ENCODE results near the gene WDPCP. TPM values are rescaled to one million over a fixed set of nuclear protein-coding genes. Genes with fewer than 3 reads are reported as not detected.

The WDPCP gene
- polyA plus RNA-seq, 1 donor from 2014 or later, result 8.9 TPM

GRCh38 chr2:63587814-63588384 is 378 bp downstream of the WDPCP start:
- H3K9ac ChIP-seq (ENCODE audit: low read length), result peak overlapping the region; percentile 93
- no peaks in the 10 kb centered on the region for H4K20me1 ChIP-seq (ENCODE audit: insufficient read depth)
- no peaks in the 10 kb centered on the region for H3F3A ChIP-seq (ENCODE audit: insufficient read depth, low read length, poor library complexity, severe bottlenecking)
- H3K27ac ChIP-seq (ENCODE audit: low read length), result peak overlapping the region; percentile 96
- H3K36me3 ChIP-seq (ENCODE audit: insufficient read depth, low read length), result no peaks in the 10 kb centered on the region
- peak overlapping the region; percentile 69 for H2AFZ ChIP-seq (ENCODE audit: low read depth, low read length)
- no peaks in the 10 kb centered on the region for H3K9me3 ChIP-seq (ENCODE audit: low read length)
- peak overlapping the region; percentile 94 for H3K4me3 ChIP-seq (ENCODE audit: low read length)
- H3K79me2 ChIP-seq (replicated peaks; ENCODE audit: insufficient read depth, low read length), result peaks cover 41% of the 10 kb centered on the region
- no peaks in the 10 kb centered on the region for H3K27me3 ChIP-seq (ENCODE audit: insufficient read depth, low read depth, low read length)
- H3K4me2 ChIP-seq (ENCODE audit: low read length), result peak overlapping the region; percentile 83
- no peaks in the 10 kb centered on the region for H3K9me2 ChIP-seq (ENCODE audit: insufficient read depth, low read length)
- TF ChIP-seq EP300 (conservative IDR thresholded peaks at IDR 0.05; ENCODE audit: poor library complexity, severe bottlenecking) (no peak), RAD21 (conservative IDR thresholded peaks at IDR 0.05) (peak; percentile 44)

- TF ChIP-seq TAF1 (IDR thresholded peaks at IDR 0.05; ENCODE audit: low read depth) (no peak), POLR2AphosphoS5 (IDR thresholded peaks at IDR 0.05) (no peak), SMC3 (conservative IDR thresholded peaks at IDR 0.05; ENCODE audit: poor library complexity) (no peak), CTCF (IDR thresholded peaks at IDR 0.05; ENCODE audit: poor library complexity, severe bottlenecking) (no peak), MXI1 (conservative IDR thresholded peaks at IDR 0.05; ENCODE audit: poor library complexity, severe bottlenecking) (no peak), REST (IDR thresholded peaks at IDR 0.05; ENCODE audit: borderline replicate concordance) (no peak), RAD21 (conservative IDR thresholded peaks at IDR 0.05) (no peak), EP300 (conservative IDR thresholded peaks at IDR 0.05; ENCODE audit: poor library complexity, severe bottlenecking) (no peak)
- Histone ChIP-seq H3K27ac (ENCODE audit: low read length) (no peak overlapping the region), H3K9ac (ENCODE audit: low read length) (no peak overlapping the region), H4K20me1 (ENCODE audit: insufficient read depth) (no peaks in the 10 kb centered on the region), H3K4me3 (ENCODE audit: low read length) (no peak overlapping the region), H2AFZ (ENCODE audit: low read depth, low read length) (no peak overlapping the region), H3K27me3 (ENCODE audit: insufficient read depth, low read depth, low read length) (no peaks in the 10 kb centered on the region), H3K9me3 (ENCODE audit: low read length) (no peaks in the 10 kb centered on the region), H3K79me2 (replicated peaks; ENCODE audit: insufficient read depth, low read length) (peaks cover 11% of the 10 kb centered on the region), H3K36me3 (ENCODE audit: insufficient read depth, low read length) (no peaks in the 10 kb centered on the region), H3K9me2 (ENCODE audit: insufficient read depth, low read length) (no peaks in the 10 kb centered on the region), H3K4me2 (ENCODE audit: low read length) (no peak overlapping the region), H3F3A (ENCODE audit: insufficient read depth, low read length, poor library complexity, severe bottlenecking) (no peaks in the 10 kb centered on the region)
Measured at GRCh38 chr2:63582873-63583272, 5.4 kb downstream of the WDPCP start.

Measured in neural cell (in vitro differentiated cells).